GM12878 (cell line): ENCODE data around the gene CD48. TPM values are rescaled to one million over a fixed set of nuclear protein-coding genes. Genes with fewer than 3 reads are reported as not detected.

Experiments used
- ASH2L ChIP-seq: fragments of 300-600, 200-600 bp; sonication (generic); IDR thresholded peaks from 2 replicates; pipeline ENCODE4 v1.6.1; 2017; ENCODE audit warnings: low read depth, mild to moderate bottlenecking, borderline replicate concordance
- CHD1 ChIP-seq: IDR thresholded peaks from 2 replicates; pipeline ENCODE4 v1.6.1; 2012; ENCODE audit warnings: low read depth, low read length, improper control_type of control experiment
- E4F1 ChIP-seq: fragments of 450-650 bp; IDR thresholded peaks from 2 replicates; pipeline ENCODE4 v1.6.1; 2018; ENCODE audit warnings: borderline replicate concordance, mild to moderate bottlenecking; ENCODE audit not compliant: partially characterized antibody
- NR2C1 ChIP-seq: fragments of 450-650 bp; IDR thresholded peaks from 2 replicates; pipeline ENCODE4 v1.6.1; 2017; ENCODE audit warnings: antibody characterized with exemption, mild to moderate bottlenecking, moderate library complexity
- REST ChIP-seq: IDR thresholded peaks from 2 replicates; pipeline ENCODE4 v1.6.1; 2012; ENCODE audit warnings: mild to moderate bottlenecking, low read depth, low read length
- RFX5 ChIP-seq: IDR thresholded peaks from 2 replicates; pipeline ENCODE4 v1.6.1; 2011; ENCODE audit warnings: low read depth, low read length, improper control_type of control experiment
- polyA plus RNA-seq, 11 experiments: library from polyadenylated mRNA; depleted of rRNA in 4 of 11; unstranded in 6 of 11; stranded (reverse) in 5 of 11; fragments of >200 nt; fragmentation: Nextera tagmentation in 4 of 11; fragmentation: Illumina TruSeq in 1 of 11; extraction: Ambion mirVana in 4 of 11; extraction: Trizol in 1 of 11; gene quantifications; 1 replicate in 1 of 11; 2 replicates in 10 of 11; pipeline versions ENCODE4 v1.2.1 to v1.2.3, GENCODE V29; 2011 to 2016; ENCODE audit warnings: inconsistent platforms in 2 of 11, missing spikeins in 2 of 11, low read depth in 1 of 11
- total RNA-seq, 4 experiments: library from RNA; depleted of rRNA in 3 of 4; stranded (reverse); fragments of >200 nt in 3 of 4; fragmentation: Illumina TruSeq in 1 of 4; extraction: Trizol in 1 of 4; gene quantifications; 2 replicates each; pipeline versions ENCODE4 v1.2.1 to v1.2.3, GENCODE V29; 2013 to 2021
- TF ChIP-seq, protein P1 (sequence below): IDR thresholded peaks from 2 replicates; pipeline ENCODE4 v1.6.1; 2012; ENCODE audit warnings: low read depth, low read length, improper control_type of control experiment
- TF ChIP-seq, protein P2 (sequence below): fragments of 150-350 bp; IDR thresholded peaks from 2 replicates; pipeline ENCODE4 v1.6.1; 2014; ENCODE audit warnings: mild to moderate bottlenecking, low read depth, low read length
- TF ChIP-seq, protein P3 (sequence below): IDR thresholded peaks from 2 replicates; pipeline ENCODE4 v1.6.1; 2011; ENCODE audit warnings: low read depth, low read length, improper control_type of control experiment, borderline replicate concordance
- TF ChIP-seq, protein P4 (sequence below): fragments of 450-650 bp; conservative IDR thresholded peaks from 2 replicates; pipeline ENCODE4 v1.6.1; 2017; ENCODE audit warnings: mild to moderate bottlenecking, moderate library complexity
- TF ChIP-seq, protein P5 (sequence below): fragments of 150-350 bp; IDR thresholded peaks from 2 replicates; pipeline ENCODE4 v1.6.1; 2016; ENCODE audit warnings: low read depth, low read length

CD48 gene
- total and polyA plus RNA-seq, 10 of the 15 experiments (the other 5 are each of a cell fraction or from before 2014, with no cell fraction given): 302 to 1,315 (median 430) TPM

GRCh38 chr1:160637821-160638539, 73.6 kb downstream of the CD48 start (continued):
- TF ChIP-seq RFX5 (no peak), REST (no peak), NR2C1 (no peak), CHD1 (no peak), ASH2L (no peak), E4F1 (no peak)
- TF ChIP-seq, protein P1, sequence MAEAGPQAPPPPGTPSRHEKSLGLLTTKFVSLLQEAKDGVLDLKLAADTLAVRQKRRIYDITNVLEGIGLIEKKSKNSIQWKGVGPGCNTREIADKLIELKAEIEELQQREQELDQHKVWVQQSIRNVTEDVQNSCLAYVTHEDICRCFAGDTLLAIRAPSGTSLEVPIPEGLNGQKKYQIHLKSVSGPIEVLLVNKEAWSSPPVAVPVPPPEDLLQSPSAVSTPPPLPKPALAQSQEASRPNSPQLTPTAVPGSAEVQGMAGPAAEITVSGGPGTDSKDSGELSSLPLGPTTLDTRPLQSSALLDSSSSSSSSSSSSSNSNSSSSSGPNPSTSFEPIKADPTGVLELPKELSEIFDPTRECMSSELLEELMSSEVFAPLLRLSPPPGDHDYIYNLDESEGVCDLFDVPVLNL: no peak
- TF ChIP-seq, protein P2, sequence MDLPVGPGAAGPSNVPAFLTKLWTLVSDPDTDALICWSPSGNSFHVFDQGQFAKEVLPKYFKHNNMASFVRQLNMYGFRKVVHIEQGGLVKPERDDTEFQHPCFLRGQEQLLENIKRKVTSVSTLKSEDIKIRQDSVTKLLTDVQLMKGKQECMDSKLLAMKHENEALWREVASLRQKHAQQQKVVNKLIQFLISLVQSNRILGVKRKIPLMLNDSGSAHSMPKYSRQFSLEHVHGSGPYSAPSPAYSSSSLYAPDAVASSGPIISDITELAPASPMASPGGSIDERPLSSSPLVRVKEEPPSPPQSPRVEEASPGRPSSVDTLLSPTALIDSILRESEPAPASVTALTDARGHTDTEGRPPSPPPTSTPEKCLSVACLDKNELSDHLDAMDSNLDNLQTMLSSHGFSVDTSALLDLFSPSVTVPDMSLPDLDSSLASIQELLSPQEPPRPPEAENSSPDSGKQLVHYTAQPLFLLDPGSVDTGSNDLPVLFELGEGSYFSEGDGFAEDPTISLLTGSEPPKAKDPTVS: no peak
- TF ChIP-seq, protein P3, sequence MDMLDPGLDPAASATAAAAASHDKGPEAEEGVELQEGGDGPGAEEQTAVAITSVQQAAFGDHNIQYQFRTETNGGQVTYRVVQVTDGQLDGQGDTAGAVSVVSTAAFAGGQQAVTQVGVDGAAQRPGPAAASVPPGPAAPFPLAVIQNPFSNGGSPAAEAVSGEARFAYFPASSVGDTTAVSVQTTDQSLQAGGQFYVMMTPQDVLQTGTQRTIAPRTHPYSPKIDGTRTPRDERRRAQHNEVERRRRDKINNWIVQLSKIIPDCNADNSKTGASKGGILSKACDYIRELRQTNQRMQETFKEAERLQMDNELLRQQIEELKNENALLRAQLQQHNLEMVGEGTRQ: no peak
- TF ChIP-seq, protein P4, sequence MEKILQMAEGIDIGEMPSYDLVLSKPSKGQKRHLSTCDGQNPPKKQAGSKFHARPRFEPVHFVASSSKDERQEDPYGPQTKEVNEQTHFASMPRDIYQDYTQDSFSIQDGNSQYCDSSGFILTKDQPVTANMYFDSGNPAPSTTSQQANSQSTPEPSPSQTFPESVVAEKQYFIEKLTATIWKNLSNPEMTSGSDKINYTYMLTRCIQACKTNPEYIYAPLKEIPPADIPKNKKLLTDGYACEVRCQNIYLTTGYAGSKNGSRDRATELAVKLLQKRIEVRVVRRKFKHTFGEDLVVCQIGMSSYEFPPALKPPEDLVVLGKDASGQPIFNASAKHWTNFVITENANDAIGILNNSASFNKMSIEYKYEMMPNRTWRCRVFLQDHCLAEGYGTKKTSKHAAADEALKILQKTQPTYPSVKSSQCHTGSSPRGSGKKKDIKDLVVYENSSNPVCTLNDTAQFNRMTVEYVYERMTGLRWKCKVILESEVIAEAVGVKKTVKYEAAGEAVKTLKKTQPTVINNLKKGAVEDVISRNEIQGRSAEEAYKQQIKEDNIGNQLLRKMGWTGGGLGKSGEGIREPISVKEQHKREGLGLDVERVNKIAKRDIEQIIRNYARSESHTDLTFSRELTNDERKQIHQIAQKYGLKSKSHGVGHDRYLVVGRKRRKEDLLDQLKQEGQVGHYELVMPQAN: no peak
- TF ChIP-seq, protein P5, sequence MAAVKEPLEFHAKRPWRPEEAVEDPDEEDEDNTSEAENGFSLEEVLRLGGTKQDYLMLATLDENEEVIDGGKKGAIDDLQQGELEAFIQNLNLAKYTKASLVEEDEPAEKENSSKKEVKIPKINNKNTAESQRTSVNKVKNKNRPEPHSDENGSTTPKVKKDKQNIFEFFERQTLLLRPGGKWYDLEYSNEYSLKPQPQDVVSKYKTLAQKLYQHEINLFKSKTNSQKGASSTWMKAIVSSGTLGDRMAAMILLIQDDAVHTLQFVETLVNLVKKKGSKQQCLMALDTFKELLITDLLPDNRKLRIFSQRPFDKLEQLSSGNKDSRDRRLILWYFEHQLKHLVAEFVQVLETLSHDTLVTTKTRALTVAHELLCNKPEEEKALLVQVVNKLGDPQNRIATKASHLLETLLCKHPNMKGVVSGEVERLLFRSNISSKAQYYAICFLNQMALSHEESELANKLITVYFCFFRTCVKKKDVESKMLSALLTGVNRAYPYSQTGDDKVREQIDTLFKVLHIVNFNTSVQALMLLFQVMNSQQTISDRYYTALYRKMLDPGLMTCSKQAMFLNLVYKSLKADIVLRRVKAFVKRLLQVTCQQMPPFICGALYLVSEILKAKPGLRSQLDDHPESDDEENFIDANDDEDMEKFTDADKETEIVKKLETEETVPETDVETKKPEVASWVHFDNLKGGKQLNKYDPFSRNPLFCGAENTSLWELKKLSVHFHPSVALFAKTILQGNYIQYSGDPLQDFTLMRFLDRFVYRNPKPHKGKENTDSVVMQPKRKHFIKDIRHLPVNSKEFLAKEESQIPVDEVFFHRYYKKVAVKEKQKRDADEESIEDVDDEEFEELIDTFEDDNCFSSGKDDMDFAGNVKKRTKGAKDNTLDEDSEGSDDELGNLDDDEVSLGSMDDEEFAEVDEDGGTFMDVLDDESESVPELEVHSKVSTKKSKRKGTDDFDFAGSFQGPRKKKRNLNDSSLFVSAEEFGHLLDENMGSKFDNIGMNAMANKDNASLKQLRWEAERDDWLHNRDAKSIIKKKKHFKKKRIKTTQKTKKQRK: no peak
